Vagina (tissue), 2 donors: ENCODE measurements around the gene OR8S1.

ENCODE experiments used
- CTCF ChIP-seq, 3 experiments: fragments of 450-650 bp in 2 of 3; fragments of 200-600 bp in 1 of 3; sonication (generic) in 1 of 3; IDR thresholded peaks; one replicate each; pipeline ENCODE4 v1.5.1; 2017 to 2019; ENCODE audit warnings: antibody characterized with exemption in 3 of 3, mild to moderate bottlenecking in 2 of 3, moderate library complexity in 2 of 3
- POLR2A ChIP-seq, 2 donors: fragments of 450-650 bp; IDR thresholded peaks; one replicate each; pipeline ENCODE4 v1.6.1; 2017; ENCODE audit warnings: antibody characterized with exemption in 2 of 2, mild to moderate bottlenecking in 2 of 2, moderate library complexity in 2 of 2
- POLR2AphosphoS5 ChIP-seq, 2 donors: sonication (generic); formaldehyde crosslinking; IDR thresholded peaks; one replicate each; pipeline ENCODE4 v1.9.0; 2017; ENCODE audit warnings: antibody characterized with exemption in 2 of 2, mild to moderate bottlenecking in 2 of 2, low read depth in 1 of 2; ENCODE audit not compliant: insufficient read depth in 1 of 2

GRCh38 chr12:48527891-48528670 is 2.6 kb downstream of the OR8S1 start:
- TF ChIP-seq POLR2A (IDR thresholded peaks at IDR 0.05) (no peak), CTCF (IDR thresholded peaks at IDR 0.05) (no peak), POLR2AphosphoS5 (IDR thresholded peaks at IDR 0.05; ENCODE audit: insufficient read depth in 1 of 2, low read depth in 1 of 2) (no peak)
